Measurements from ENCODE around the gene DNAH6.

The DNAH6 gene

DNA sequence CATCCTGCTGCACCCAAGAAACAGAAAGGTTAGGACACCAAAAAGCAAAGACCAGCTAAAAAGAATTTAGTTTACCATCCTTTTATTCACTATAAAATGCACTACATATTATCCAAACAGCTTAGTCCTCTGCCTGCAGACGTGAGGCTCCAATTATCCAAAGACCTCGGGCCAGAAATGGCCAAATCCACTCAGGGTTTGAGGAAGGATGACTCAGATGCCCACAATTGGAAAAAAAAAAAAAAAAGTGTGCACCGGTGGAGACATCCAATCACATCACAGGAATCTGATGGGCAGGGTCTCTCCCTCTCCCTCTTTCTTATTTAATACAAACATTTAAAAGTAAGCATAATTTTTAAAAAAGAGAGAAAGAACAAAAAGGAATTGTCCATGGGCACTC is 298.8 kb downstream of the DNAH6 start:
- TF ChIP-seq EZH2 (IDR thresholded peaks at IDR 0.05; ENCODE audit: borderline replicate concordance, low read depth, low read length, severe bottlenecking): no peak
- TF ChIP-seq, protein P1, sequence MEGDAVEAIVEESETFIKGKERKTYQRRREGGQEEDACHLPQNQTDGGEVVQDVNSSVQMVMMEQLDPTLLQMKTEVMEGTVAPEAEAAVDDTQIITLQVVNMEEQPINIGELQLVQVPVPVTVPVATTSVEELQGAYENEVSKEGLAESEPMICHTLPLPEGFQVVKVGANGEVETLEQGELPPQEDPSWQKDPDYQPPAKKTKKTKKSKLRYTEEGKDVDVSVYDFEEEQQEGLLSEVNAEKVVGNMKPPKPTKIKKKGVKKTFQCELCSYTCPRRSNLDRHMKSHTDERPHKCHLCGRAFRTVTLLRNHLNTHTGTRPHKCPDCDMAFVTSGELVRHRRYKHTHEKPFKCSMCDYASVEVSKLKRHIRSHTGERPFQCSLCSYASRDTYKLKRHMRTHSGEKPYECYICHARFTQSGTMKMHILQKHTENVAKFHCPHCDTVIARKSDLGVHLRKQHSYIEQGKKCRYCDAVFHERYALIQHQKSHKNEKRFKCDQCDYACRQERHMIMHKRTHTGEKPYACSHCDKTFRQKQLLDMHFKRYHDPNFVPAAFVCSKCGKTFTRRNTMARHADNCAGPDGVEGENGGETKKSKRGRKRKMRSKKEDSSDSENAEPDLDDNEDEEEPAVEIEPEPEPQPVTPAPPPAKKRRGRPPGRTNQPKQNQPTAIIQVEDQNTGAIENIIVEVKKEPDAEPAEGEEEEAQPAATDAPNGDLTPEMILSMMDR (IDR thresholded peaks at IDR 0.05; ENCODE audit: borderline replicate concordance, extremely low read depth, low read length, poor library complexity, severe bottlenecking): no peak
- H3K79me2 ChIP-seq (ENCODE audit: insufficient read depth, low read length): no peaks in the 10 kb centered on the region
- no peaks in the 10 kb centered on the region for H3K9me3 ChIP-seq (ENCODE audit: insufficient read depth, low read length, severe bottlenecking)
- no peaks in the 10 kb centered on the region; the same call in 1 of the 2 replicates for H4K20me1 ChIP-seq (ENCODE audit: insufficient read depth, low read length)
- H3K27me3 ChIP-seq (ENCODE audit: insufficient read depth, low read length, poor library complexity): peaks cover 6% of the 10 kb centered on the region
- no peak overlapping the region for H3K4me2 ChIP-seq (ENCODE audit: insufficient read depth, low read length)
- DNase-seq (no peak), ATAC-seq (ENCODE audit: insufficient read depth, low read depth) (no peak)
- no peak overlapping the region for H3K4me3 ChIP-seq (ENCODE audit: low read depth in 1 of 2, low read length in 2 of 2)
- H3K36me3 ChIP-seq (ENCODE audit: insufficient read depth, low read length): no peaks in the 10 kb centered on the region
- H2AFZ ChIP-seq (ENCODE audit: low read depth, low read length): no peak overlapping the region
- H3K9ac ChIP-seq (ENCODE audit: low read depth, low read length): no peak overlapping the region
- no peak overlapping the region for H3K27ac ChIP-seq (ENCODE audit: low read length)
- H3K4me1 ChIP-seq (ENCODE audit: insufficient read depth, low read length): no peaks in the 10 kb centered on the region

DNA sequence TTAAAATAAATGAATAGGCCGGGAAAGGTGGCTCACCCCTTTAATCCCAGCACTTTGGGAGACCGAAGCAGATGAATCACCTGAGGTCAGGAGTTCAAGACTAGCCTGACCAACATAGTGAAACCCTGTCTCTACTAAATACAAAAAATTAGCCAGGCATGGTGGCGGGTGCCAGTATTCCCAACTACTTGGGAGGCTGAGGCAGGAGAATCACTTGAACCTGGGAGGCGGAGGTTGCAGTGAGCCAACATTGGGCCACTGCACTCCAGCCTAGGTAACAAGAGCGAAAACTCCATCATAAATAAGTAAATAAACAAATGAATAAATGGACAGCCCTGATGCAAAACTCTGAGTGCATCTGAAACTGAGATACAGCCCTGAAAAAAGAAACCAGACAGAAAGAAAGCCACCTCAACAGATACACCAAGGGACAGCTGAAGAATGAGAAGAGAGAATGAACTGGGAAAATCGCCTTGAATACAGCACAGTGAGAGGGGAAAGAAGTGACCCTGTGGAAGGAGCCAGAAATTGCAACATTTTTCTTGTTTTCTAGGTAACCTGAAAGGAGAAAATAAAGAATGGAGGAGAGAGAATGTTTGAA is 300.2 kb downstream of the DNAH6 start:
- no peak for ATAC-seq (ENCODE audit: insufficient read depth, low read depth)
- no peak overlapping the region for H3K9ac ChIP-seq (ENCODE audit: low read depth, low read length)
- no peaks in the 10 kb centered on the region for H4K20me1 ChIP-seq (ENCODE audit: insufficient read depth, low read length)
- no peaks in the 10 kb centered on the region for H3K9me3 ChIP-seq (ENCODE audit: insufficient read depth, low read length, severe bottlenecking)
- no peaks in the 10 kb centered on the region for H3K36me3 ChIP-seq (ENCODE audit: insufficient read depth, low read length)
- no peak overlapping the region for H3K4me3 ChIP-seq (ENCODE audit: low read depth in 1 of 2, low read length in 2 of 2)
- no peaks in the 10 kb centered on the region for H3K4me1 ChIP-seq (ENCODE audit: insufficient read depth, low read length)
- H3K4me2 ChIP-seq (ENCODE audit: insufficient read depth, low read length): no peak overlapping the region
- no peak for TF ChIP-seq EZH2 (IDR thresholded peaks at IDR 0.05; ENCODE audit: borderline replicate concordance, low read depth, low read length, severe bottlenecking)
- TF ChIP-seq, protein P1 (IDR thresholded peaks at IDR 0.05; ENCODE audit: borderline replicate concordance, extremely low read depth, low read length, poor library complexity, severe bottlenecking): no peak
- no peak for DNase-seq
- H3K79me2 ChIP-seq (ENCODE audit: insufficient read depth, low read length): no peaks in the 10 kb centered on the region
- peaks cover 3% of the 10 kb centered on the region for H3K27me3 ChIP-seq (ENCODE audit: insufficient read depth, low read length, poor library complexity)
- H2AFZ ChIP-seq (ENCODE audit: low read depth, low read length): no peak overlapping the region
- no peak overlapping the region for H3K27ac ChIP-seq (ENCODE audit: low read length)

DNA sequence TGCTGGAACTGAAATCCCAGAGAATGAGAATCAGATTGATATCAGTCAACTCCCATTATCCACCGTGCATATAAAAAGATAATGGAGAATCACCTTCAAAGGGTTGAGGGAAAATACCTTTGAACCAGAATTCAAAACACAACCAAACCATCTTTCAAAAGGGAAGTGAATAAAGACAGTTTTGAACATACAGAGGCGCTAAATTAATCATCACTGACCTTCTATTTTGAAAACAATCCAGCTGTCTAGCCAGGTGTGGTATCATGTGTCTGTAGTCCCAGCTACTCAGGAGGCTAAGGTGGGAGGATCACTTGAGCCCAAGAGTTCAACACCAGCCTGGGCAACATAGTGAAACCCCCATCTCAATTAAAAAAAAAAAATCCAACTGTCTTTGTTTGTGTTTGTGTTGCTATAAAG is 300.9 kb downstream of the DNAH6 start:
- Histone ChIP-seq H3K4me1 (ENCODE audit: insufficient read depth, low read length) (no peaks in the 10 kb centered on the region), H3K79me2 (ENCODE audit: insufficient read depth, low read length) (no peaks in the 10 kb centered on the region), H2AFZ (ENCODE audit: low read depth, low read length) (no peak overlapping the region), H3K9me3 (ENCODE audit: insufficient read depth, low read length, severe bottlenecking) (no peaks in the 10 kb centered on the region), H3K27ac (ENCODE audit: low read length) (no peak overlapping the region), H3K36me3 (ENCODE audit: insufficient read depth, low read length) (no peaks in the 10 kb centered on the region), H3K27me3 (ENCODE audit: insufficient read depth, low read length, poor library complexity) (peaks cover 3% of the 10 kb centered on the region), H3K9ac (ENCODE audit: low read depth, low read length) (no peak overlapping the region), H4K20me1 (ENCODE audit: insufficient read depth, low read length) (no peaks in the 10 kb centered on the region), H3K4me2 (ENCODE audit: insufficient read depth, low read length) (no peak overlapping the region), H3K4me3 (ENCODE audit: low read depth in 1 of 2, low read length in 2 of 2) (no peak overlapping the region)
- TF ChIP-seq EZH2 (IDR thresholded peaks at IDR 0.05; ENCODE audit: borderline replicate concordance, low read depth, low read length, severe bottlenecking): no peak
- TF ChIP-seq, protein P1 (IDR thresholded peaks at IDR 0.05; ENCODE audit: borderline replicate concordance, extremely low read depth, low read length, poor library complexity, severe bottlenecking): no peak
- DNase-seq (no peak), ATAC-seq (ENCODE audit: insufficient read depth, low read depth) (no peak)

Data from DND-41 (cell line).